ENCODE data around the gene PAK1.

GRCh38 chr11:77392842-77393241, 81.1 kb downstream of the PAK1 start:
- TF ChIP-seq NFYB (IDR thresholded peaks at IDR 0.05; ENCODE audit: extremely low read depth, insufficient read length): no peak
- TF ChIP-seq SUPT5H (IDR thresholded peaks at IDR 0.05): no peak
- no peak for TF ChIP-seq ZSCAN29 (IDR thresholded peaks at IDR 0.05)
- TF ChIP-seq TFAP4 (CRISPR knock-in tag; IDR thresholded peaks at IDR 0.05; ENCODE audit: borderline replicate concordance): no peak
- no peak for TF ChIP-seq ZC3H11A (IDR thresholded peaks at IDR 0.05; ENCODE audit: low read depth, low read length)
- no peak for TF ChIP-seq TEAD4 (IDR thresholded peaks at IDR 0.05; ENCODE audit: low read length)
- no peak for TF ChIP-seq TEAD4 (CRISPR knock-in tag; IDR thresholded peaks at IDR 0.05; ENCODE audit: borderline replicate concordance)
- TF ChIP-seq MYC (IDR thresholded peaks at IDR 0.05; ENCODE audit: low read depth, low read length): no peak
- TF ChIP-seq MYC (CRISPR knock-in tag; IDR thresholded peaks at IDR 0.05; ENCODE audit: borderline replicate concordance, low read depth): no peak
- no peak for TF ChIP-seq GATAD2A (IDR thresholded peaks at IDR 0.05)
- no peak for TF ChIP-seq SMAD1 (IDR thresholded peaks at IDR 0.05; ENCODE audit: low read depth, low read length, partially characterized antibody)
